Gastrocnemius medialis (tissue), 4 donors: ENCODE data around the gene SAMMSON.

Source experiments
- POLR2A ChIP-seq, 2 donors: fragments of 450-650 bp; IDR thresholded peaks; one replicate each; pipeline ENCODE4 v1.6.1; 2017; ENCODE audit warnings: antibody characterized with exemption in 2 of 2, mild to moderate bottlenecking in 2 of 2, moderate library complexity in 2 of 2
- TF ChIP-seq, protein P1 (sequence below), 5 experiments: fragments of 450-650 bp in 3 of 5; fragments of 200-600 bp in 2 of 5; sonication (generic) in 2 of 5; IDR thresholded peaks in 4 of 5; conservative IDR thresholded peaks in 1 of 5; 1 replicate in 4 of 5; 2 replicates in 1 of 5; pipeline ENCODE4 v1.5.1; 2016 to 2019; ENCODE audit warnings: antibody characterized with exemption in 5 of 5, mild to moderate bottlenecking in 3 of 5, moderate library complexity in 3 of 5

DNA sequence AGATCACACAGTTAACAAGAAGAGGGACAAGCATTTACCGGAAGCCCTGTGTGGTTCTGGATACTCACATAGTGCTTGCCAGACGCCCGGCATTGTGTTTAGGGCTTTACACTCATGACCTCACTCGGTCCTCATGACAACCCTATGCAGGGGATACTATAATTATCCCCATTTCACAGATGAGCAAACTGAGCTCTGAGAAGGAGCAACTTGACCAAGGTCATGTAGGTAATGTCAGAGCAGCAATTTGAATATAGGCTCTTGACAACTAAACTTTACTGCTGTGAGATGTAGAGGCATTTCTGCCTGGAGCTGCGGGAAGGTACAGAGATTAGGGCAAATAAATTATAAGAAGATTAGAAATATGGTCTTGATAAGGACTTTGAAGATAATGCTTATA is 70.0 kb downstream of the SAMMSON start:
- TF ChIP-seq, protein P1, sequence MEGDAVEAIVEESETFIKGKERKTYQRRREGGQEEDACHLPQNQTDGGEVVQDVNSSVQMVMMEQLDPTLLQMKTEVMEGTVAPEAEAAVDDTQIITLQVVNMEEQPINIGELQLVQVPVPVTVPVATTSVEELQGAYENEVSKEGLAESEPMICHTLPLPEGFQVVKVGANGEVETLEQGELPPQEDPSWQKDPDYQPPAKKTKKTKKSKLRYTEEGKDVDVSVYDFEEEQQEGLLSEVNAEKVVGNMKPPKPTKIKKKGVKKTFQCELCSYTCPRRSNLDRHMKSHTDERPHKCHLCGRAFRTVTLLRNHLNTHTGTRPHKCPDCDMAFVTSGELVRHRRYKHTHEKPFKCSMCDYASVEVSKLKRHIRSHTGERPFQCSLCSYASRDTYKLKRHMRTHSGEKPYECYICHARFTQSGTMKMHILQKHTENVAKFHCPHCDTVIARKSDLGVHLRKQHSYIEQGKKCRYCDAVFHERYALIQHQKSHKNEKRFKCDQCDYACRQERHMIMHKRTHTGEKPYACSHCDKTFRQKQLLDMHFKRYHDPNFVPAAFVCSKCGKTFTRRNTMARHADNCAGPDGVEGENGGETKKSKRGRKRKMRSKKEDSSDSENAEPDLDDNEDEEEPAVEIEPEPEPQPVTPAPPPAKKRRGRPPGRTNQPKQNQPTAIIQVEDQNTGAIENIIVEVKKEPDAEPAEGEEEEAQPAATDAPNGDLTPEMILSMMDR (IDR thresholded peaks at IDR 0.05 in 4 of 5, conservative IDR thresholded peaks at IDR 0.05 in 1 of 5): no peak
- no peak for TF ChIP-seq POLR2A (IDR thresholded peaks at IDR 0.05)
